Fibroblast of skin of right biceps (primary cell): ENCODE measurements around the gene RBM5.

Experiments used
- DNase-seq: peaks from one replicate; pipeline ENCODE4 v3.0.0-alpha.2; 2013

Gene RBM5

GRCh38 chr3:50122071-50122470 lies 33.4 kb downstream of the RBM5 start:
- no peak for DNase-seq

GRCh38 chr3:50122661-50123391 lies 34.1 kb downstream of the RBM5 start:
- DNase-seq = no peak

GRCh38 chr3:50123394-50124051 lies 34.8 kb downstream of the RBM5 start:
- no peak for DNase-seq

GRCh38 chr3:50124052-50124799 lies 35.5 kb downstream of the RBM5 start:
- peak; percentile 43 for DNase-seq

- no peak for DNase-seq
Measured at GRCh38 chr3:50124800-50125178, 36.1 kb downstream of the RBM5 start.

- DNase-seq = no peak
Measured at GRCh38 chr3:50125541-50126286, 37.0 kb downstream of the RBM5 start.

- peak; percentile 53 for DNase-seq
Measured at GRCh38 chr3:50126287-50127211, 37.8 kb downstream of the RBM5 start.

GRCh38 chr3:50127251-50127691 lies 38.6 kb downstream of the RBM5 start:
- DNase-seq = no peak

- no peak for DNase-seq
Measured at GRCh38 chr3:50128001-50128400, 39.3 kb downstream of the RBM5 start.

GRCh38 chr3:50130436-50130835 lies 41.7 kb downstream of the RBM5 start:
- DNase-seq = no peak

- no peak for DNase-seq
Measured at GRCh38 chr3:50132421-50133282, 43.9 kb downstream of the RBM5 start.

GRCh38 chr3:50133283-50133615 lies 44.5 kb downstream of the RBM5 start:
- no peak for DNase-seq

- no peak for DNase-seq
Measured at GRCh38 chr3:50134367-50134766, 45.6 kb downstream of the RBM5 start.

GRCh38 chr3:50135964-50136363 lies 47.2 kb downstream of the RBM5 start:
- DNase-seq = no peak

- DNase-seq = no peak
Measured at GRCh38 chr3:50136714-50137405, 48.1 kb downstream of the RBM5 start.

GRCh38 chr3:50137531-50137930 lies 48.8 kb downstream of the RBM5 start:
- no peak for DNase-seq

- peak; percentile 76 for DNase-seq
Measured at GRCh38 chr3:50138266-50139200, 49.8 kb downstream of the RBM5 start.

GRCh38 chr3:50139308-50139707 lies 50.6 kb downstream of the RBM5 start:
- DNase-seq = no peak

GRCh38 chr3:50139718-50140423 lies 51.2 kb downstream of the RBM5 start:
- DNase-seq = no peak
